Measurements from ENCODE around the gene CNTNAP1.

- TF ChIP-seq, protein P1, sequence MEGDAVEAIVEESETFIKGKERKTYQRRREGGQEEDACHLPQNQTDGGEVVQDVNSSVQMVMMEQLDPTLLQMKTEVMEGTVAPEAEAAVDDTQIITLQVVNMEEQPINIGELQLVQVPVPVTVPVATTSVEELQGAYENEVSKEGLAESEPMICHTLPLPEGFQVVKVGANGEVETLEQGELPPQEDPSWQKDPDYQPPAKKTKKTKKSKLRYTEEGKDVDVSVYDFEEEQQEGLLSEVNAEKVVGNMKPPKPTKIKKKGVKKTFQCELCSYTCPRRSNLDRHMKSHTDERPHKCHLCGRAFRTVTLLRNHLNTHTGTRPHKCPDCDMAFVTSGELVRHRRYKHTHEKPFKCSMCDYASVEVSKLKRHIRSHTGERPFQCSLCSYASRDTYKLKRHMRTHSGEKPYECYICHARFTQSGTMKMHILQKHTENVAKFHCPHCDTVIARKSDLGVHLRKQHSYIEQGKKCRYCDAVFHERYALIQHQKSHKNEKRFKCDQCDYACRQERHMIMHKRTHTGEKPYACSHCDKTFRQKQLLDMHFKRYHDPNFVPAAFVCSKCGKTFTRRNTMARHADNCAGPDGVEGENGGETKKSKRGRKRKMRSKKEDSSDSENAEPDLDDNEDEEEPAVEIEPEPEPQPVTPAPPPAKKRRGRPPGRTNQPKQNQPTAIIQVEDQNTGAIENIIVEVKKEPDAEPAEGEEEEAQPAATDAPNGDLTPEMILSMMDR (IDR thresholded peaks at IDR 0.05 in 2 of 3, conservative IDR thresholded peaks at IDR 0.05 in 1 of 3; ENCODE audit: borderline replicate concordance in 1 of 3, insufficient read depth in 1 of 3, low read depth in 2 of 3, low read length in 2 of 3) = no peak
- TF ChIP-seq RAD21 (IDR thresholded peaks at IDR 0.05; ENCODE audit: low read depth) (no peak), POLR2AphosphoS5 (IDR thresholded peaks at IDR 0.05; ENCODE audit: low read depth, low read length) (no peak), REST (IDR thresholded peaks at IDR 0.05; ENCODE audit: low read depth) (no peak), POLR2A (IDR thresholded peaks at IDR 0.05; ENCODE audit: borderline replicate concordance, extremely low read depth, insufficient read depth, insufficient read length) (no peak), JUND (IDR thresholded peaks at IDR 0.05) (no peak), EZH2phosphoT487 (IDR thresholded peaks at IDR 0.05; ENCODE audit: borderline replicate concordance) (no peak), TCF7L2 (IDR thresholded peaks at IDR 0.05; ENCODE audit: borderline replicate concordance, extremely low read depth, insufficient read depth, insufficient read length) (no peak), YY1 (IDR thresholded peaks at IDR 0.05; ENCODE audit: extremely low read depth, insufficient replicate concordance, low read depth, low read length) (no peak), CEBPB (IDR thresholded peaks at IDR 0.05; ENCODE audit: low read depth) (no peak)
Measured at GRCh38 chr17:42657824-42658588, 24.3 kb upstream of the CNTNAP1 start.
